ENCODE measurements around the gene ZBTB18.

ZBTB18 gene

GRCh38 chr1:244076740-244077139 lies 25.7 kb downstream of the ZBTB18 start:
- no peak for ATAC-seq
- TF ChIP-seq PPARA (CRISPR knock-in tag; IDR thresholded peaks at IDR 0.05; ENCODE audit: borderline replicate concordance): no peak
- TF ChIP-seq ZNF565 (CRISPR knock-in tag; conservative IDR thresholded peaks at IDR 0.05; ENCODE audit: low read depth): no peak
- TF ChIP-seq SNAI2 (CRISPR knock-in tag; IDR thresholded peaks at IDR 0.05): no peak
- no peak for TF ChIP-seq ZC3H10 (CRISPR knock-in tag; IDR thresholded peaks at IDR 0.05)

- no peak for TF ChIP-seq CSDC2 (CRISPR knock-in tag; IDR thresholded peaks at IDR 0.05)
- ATAC-seq: peak; percentile 20
Observed at GRCh38 chr1:244077473-244078220, 26.6 kb downstream of the ZBTB18 start.

GRCh38 chr1:244080343-244080929 lies 29.4 kb downstream of the ZBTB18 start:
- no peak for ATAC-seq
- TF ChIP-seq GLIS3 (CRISPR knock-in tag; IDR thresholded peaks at IDR 0.05) (no peak), CSRNP3 (CRISPR knock-in tag; IDR thresholded peaks at IDR 0.05) (no peak), CSDC2 (CRISPR knock-in tag; IDR thresholded peaks at IDR 0.05) (no peak), OSR1 (CRISPR knock-in tag; IDR thresholded peaks at IDR 0.05) (no peak), POU6F1 (CRISPR knock-in tag; IDR thresholded peaks at IDR 0.05; ENCODE audit: borderline replicate concordance, low read depth) (no peak), CREB5 (CRISPR knock-in tag; IDR thresholded peaks at IDR 0.05; ENCODE audit: low read depth) (no peak), RARB (CRISPR knock-in tag; IDR thresholded peaks at IDR 0.05) (no peak), PATZ1 (CRISPR knock-in tag; IDR thresholded peaks at IDR 0.05; ENCODE audit: borderline replicate concordance) (no peak), TOX (CRISPR knock-in tag; IDR thresholded peaks at IDR 0.05; ENCODE audit: borderline replicate concordance) (no peak), PPARA (CRISPR knock-in tag; IDR thresholded peaks at IDR 0.05; ENCODE audit: borderline replicate concordance) (no peak), ZFP3 (CRISPR knock-in tag; IDR thresholded peaks at IDR 0.05) (no peak), BACH2 (CRISPR knock-in tag; IDR thresholded peaks at IDR 0.05; ENCODE audit: borderline replicate concordance) (no peak), ZNF565 (CRISPR knock-in tag; conservative IDR thresholded peaks at IDR 0.05; ENCODE audit: low read depth) (no peak), ZNF70 (CRISPR knock-in tag; IDR thresholded peaks at IDR 0.05) (no peak), ZC3H10 (CRISPR knock-in tag; IDR thresholded peaks at IDR 0.05) (no peak)

- ATAC-seq: no peak
- TF ChIP-seq ZNF565 (CRISPR knock-in tag; conservative IDR thresholded peaks at IDR 0.05; ENCODE audit: low read depth) (no peak), ZNF8 (CRISPR knock-in tag; IDR thresholded peaks at IDR 0.05) (no peak), ZFP30 (CRISPR knock-in tag; IDR thresholded peaks at IDR 0.05) (no peak), PATZ1 (CRISPR knock-in tag; IDR thresholded peaks at IDR 0.05; ENCODE audit: borderline replicate concordance) (no peak), CREB5 (CRISPR knock-in tag; IDR thresholded peaks at IDR 0.05; ENCODE audit: low read depth) (no peak), GLIS3 (CRISPR knock-in tag; IDR thresholded peaks at IDR 0.05) (no peak), POU6F1 (CRISPR knock-in tag; IDR thresholded peaks at IDR 0.05; ENCODE audit: borderline replicate concordance, low read depth) (no peak), OSR1 (CRISPR knock-in tag; IDR thresholded peaks at IDR 0.05) (no peak), TCF4 (CRISPR knock-in tag; IDR thresholded peaks at IDR 0.05; ENCODE audit: borderline replicate concordance) (no peak), CSRNP3 (CRISPR knock-in tag; IDR thresholded peaks at IDR 0.05) (no peak)
Observed at GRCh38 chr1:244082969-244083368, 31.9 kb downstream of the ZBTB18 start.

Data from SK-N-SH treated with all-trans-retinoic acid at 6 μM for 48 hours (cell line).